Fibroblast of lung (primary cell): ENCODE results near the gene ZNF175. TPM values are rescaled to one million over a fixed set of nuclear protein-coding genes. Genes with fewer than 3 reads are reported as not detected.

Experiments
- DNase-seq, 2 donors: peaks; one replicate each; pipeline versions ENCODE4 v3.0.0 to v3.0.0-alpha.2; 2010; ENCODE audit warnings: low read depth in 2 of 2
- H2AFZ ChIP-seq: 2 replicates; pipeline ENCODE4 v1.5.1; 2012; ENCODE audit warnings: low read length, control low read depth, inconsistent platforms
- H3K27ac ChIP-seq: 2 replicates; pipeline ENCODE4 v1.5.1; 2011; ENCODE audit warnings: low read length, control low read depth; ENCODE audit not compliant: insufficient read depth
- H3K27me3 ChIP-seq: 2 replicates; pipeline ENCODE4 v1.5.1; 2011; ENCODE audit warnings: mild to moderate bottlenecking, low read length; ENCODE audit not compliant: control insufficient read depth, insufficient read depth
- H3K36me3 ChIP-seq: 2 replicates; pipeline ENCODE4 v1.5.1; 2011; ENCODE audit warnings: low read length; ENCODE audit not compliant: control insufficient read depth, insufficient read depth
- H3K4me1 ChIP-seq: 2 replicates; pipeline ENCODE4 v1.5.1; 2011; ENCODE audit warnings: low read length; ENCODE audit not compliant: control insufficient read depth, insufficient read depth; ENCODE audit errors: extremely low read depth
- H3K4me2 ChIP-seq: 2 replicates; pipeline ENCODE4 v1.5.1; 2011; ENCODE audit warnings: low read length, control low read depth; ENCODE audit not compliant: insufficient read depth; ENCODE audit errors: extremely low read depth
- H3K4me3 ChIP-seq, 4 experiments: fragments of 200-600 bp in 1 of 4; sonication (generic) in 1 of 4; replicated peaks in 1 of 4; 2 replicates each; pipeline ENCODE4 v1.5.1; 2011 to 2016; ENCODE audit warnings: low read length in 4 of 4, low read depth in 3 of 4, mild to moderate bottlenecking in 3 of 4, control low read depth in 2 of 4, inconsistent platforms in 1 of 4, mixed read lengths in 1 of 4; ENCODE audit not compliant: insufficient read depth in 1 of 4; ENCODE audit errors: control extremely low read depth in 1 of 4
- H3K79me2 ChIP-seq: 2 replicates; pipeline ENCODE4 v1.5.1; 2012; ENCODE audit warnings: mild to moderate bottlenecking, low read length, inconsistent platforms; ENCODE audit not compliant: control insufficient read depth, insufficient read depth
- H3K9ac ChIP-seq: 2 replicates; pipeline ENCODE4 v1.5.1; 2011; ENCODE audit warnings: mild to moderate bottlenecking, low read length, control low read depth; ENCODE audit not compliant: insufficient read depth
- H3K9me3 ChIP-seq: 2 replicates; pipeline ENCODE4 v1.5.1; 2012; ENCODE audit warnings: low read depth, low read length; ENCODE audit not compliant: control insufficient read depth, insufficient read depth
- H4K20me1 ChIP-seq: 2 replicates; pipeline ENCODE4 v1.5.1; 2011; ENCODE audit warnings: low read length; ENCODE audit not compliant: control insufficient read depth, insufficient read depth; ENCODE audit errors: extremely low read depth
- EZH2 ChIP-seq: IDR thresholded peaks from 2 replicates; pipeline ENCODE4 v1.5.1; 2012; ENCODE audit warnings: low read length, control low read depth, mild to moderate bottlenecking; ENCODE audit errors: missing control alignments
- polyA plus RNA-seq, 2 donors: library from polyadenylated mRNA; depleted of rRNA in 1 of 2; stranded (reverse) in 1 of 2; unstranded in 1 of 2; fragments of >200 nt; gene quantifications; 2 replicates each; pipeline ENCODE4 v1.2.1, GENCODE V29; 2011 to 2012; ENCODE audit warnings: missing spikeins in 1 of 2
- total RNA-seq: library from RNA; depleted of rRNA; stranded (reverse); fragments of >200 nt; gene quantifications from 2 replicates; pipeline ENCODE4 v1.2.1, GENCODE V29; 2014
- TF ChIP-seq, protein P1 (sequence below), 2 donors: IDR thresholded peaks in 1 of 2; conservative IDR thresholded peaks in 1 of 2; 1 replicate in 1 of 2; 2 replicates in 1 of 2; pipeline ENCODE4 v1.5.1; 2011 to 2012; ENCODE audit warnings: low read length in 2 of 2, control low read depth in 1 of 2, inconsistent platforms in 1 of 2, low read depth in 1 of 2, mild to moderate bottlenecking in 1 of 2

Gene ZNF175
- total and polyA plus RNA-seq, 2 donors (not counting 1 experiment from before 2014, with no cell fraction given): 5.0 to 7.6 TPM

DNA sequence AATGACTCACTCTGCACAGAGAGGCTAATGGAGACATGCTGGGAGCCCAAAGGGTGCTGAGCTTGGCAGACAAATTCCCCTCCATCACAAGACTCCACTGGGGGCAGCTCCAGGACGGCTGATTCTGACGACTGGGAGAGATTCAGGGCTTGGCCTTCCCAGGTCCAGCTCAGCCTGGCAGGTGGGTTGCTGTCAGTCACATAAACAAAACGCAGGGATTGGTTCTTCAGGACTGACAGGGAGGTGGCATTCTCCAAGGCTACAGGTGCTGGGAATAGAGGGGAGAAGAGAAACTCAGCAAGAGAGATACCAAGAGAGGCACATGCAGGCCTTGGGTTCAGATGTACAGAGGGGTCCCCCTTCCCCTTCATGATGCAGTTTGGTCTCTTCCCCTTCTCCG, 10.7 kb upstream of the ZNF175 start:
- H3K79me2 ChIP-seq: no peaks in the 10 kb centered on the region
- no peaks in the 10 kb centered on the region for H4K20me1 ChIP-seq
- no peaks in the 10 kb centered on the region for H3K27me3 ChIP-seq
- H3K9me3 ChIP-seq: no peaks in the 10 kb centered on the region
- TF ChIP-seq, protein P1, sequence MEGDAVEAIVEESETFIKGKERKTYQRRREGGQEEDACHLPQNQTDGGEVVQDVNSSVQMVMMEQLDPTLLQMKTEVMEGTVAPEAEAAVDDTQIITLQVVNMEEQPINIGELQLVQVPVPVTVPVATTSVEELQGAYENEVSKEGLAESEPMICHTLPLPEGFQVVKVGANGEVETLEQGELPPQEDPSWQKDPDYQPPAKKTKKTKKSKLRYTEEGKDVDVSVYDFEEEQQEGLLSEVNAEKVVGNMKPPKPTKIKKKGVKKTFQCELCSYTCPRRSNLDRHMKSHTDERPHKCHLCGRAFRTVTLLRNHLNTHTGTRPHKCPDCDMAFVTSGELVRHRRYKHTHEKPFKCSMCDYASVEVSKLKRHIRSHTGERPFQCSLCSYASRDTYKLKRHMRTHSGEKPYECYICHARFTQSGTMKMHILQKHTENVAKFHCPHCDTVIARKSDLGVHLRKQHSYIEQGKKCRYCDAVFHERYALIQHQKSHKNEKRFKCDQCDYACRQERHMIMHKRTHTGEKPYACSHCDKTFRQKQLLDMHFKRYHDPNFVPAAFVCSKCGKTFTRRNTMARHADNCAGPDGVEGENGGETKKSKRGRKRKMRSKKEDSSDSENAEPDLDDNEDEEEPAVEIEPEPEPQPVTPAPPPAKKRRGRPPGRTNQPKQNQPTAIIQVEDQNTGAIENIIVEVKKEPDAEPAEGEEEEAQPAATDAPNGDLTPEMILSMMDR (conservative IDR thresholded peaks at IDR 0.05 in 1 of 2, IDR thresholded peaks at IDR 0.05 in 1 of 2; ENCODE audit: low read depth in 1 of 2, low read length in 2 of 2): no peak
- no peak for TF ChIP-seq EZH2
- H2AFZ ChIP-seq: no peak overlapping the region
- no peak overlapping the region for H3K4me2 ChIP-seq
- no peak for DNase-seq
- H3K4me3 ChIP-seq: no peak overlapping the region
- H3K36me3 ChIP-seq: no peaks in the 10 kb centered on the region
- H3K4me1 ChIP-seq: no peaks in the 10 kb centered on the region
- H3K27ac ChIP-seq: no peak overlapping the region
- no peak overlapping the region for H3K9ac ChIP-seq

DNA sequence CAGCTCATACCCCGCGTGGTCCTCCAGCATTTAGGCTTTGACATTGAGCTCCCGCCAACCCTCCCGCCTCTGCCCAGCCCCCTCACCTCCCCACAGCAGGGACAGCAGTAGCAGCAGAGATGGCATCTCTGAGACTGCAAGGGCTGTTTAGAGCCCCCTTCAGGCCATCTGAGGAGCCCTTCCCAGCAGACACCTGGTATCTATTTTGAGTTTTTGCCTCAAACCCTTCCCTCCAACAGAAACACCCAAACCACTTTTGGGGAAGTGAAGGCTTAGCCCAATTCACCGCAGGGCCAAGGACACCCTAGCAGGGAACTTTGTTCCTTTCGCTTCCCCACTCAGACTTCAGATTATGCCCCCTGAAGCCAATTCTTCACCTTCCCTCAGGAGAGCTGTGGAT, 6.3 kb upstream of the ZNF175 start:
- no peaks in the 10 kb centered on the region for H3K27me3 ChIP-seq
- H3K4me1 ChIP-seq: no peaks in the 10 kb centered on the region
- no peak overlapping the region for H3K4me3 ChIP-seq
- H4K20me1 ChIP-seq: no peaks in the 10 kb centered on the region
- no peak overlapping the region for H3K9ac ChIP-seq
- no peaks in the 10 kb centered on the region for H3K9me3 ChIP-seq
- H3K36me3 ChIP-seq: no peaks in the 10 kb centered on the region
- no peak overlapping the region for H2AFZ ChIP-seq
- no peak for DNase-seq
- H3K27ac ChIP-seq: no peak overlapping the region
- H3K79me2 ChIP-seq: no peaks in the 10 kb centered on the region
- no peak overlapping the region for H3K4me2 ChIP-seq
- TF ChIP-seq, protein P1 (conservative IDR thresholded peaks at IDR 0.05 in 1 of 2, IDR thresholded peaks at IDR 0.05 in 1 of 2; ENCODE audit: low read depth in 1 of 2, low read length in 2 of 2): no peak
- no peak for TF ChIP-seq EZH2

DNA sequence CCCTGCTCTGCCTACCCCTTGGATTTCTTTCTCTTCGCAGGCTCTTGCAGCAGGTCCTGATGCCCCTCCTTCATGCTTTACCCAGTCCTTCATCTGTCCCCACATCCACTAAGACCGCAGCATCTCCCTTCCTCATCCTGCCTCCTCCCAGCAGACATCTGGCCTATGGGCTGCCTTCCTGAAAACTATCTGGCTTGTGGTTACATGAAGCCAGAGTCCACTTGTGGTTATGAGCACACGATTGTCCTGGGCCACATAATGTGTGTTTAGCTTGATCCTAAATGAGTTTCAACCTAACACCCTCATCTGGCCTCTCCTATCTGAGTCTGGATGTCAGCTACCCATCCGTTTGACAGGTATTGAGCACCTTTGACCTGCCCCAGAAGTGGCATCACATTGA, 5.5 kb upstream of the ZNF175 start:
- Histone ChIP-seq H4K20me1 (no peaks in the 10 kb centered on the region), H2AFZ (no peak overlapping the region), H3K4me2 (no peak overlapping the region), H3K9me3 (no peaks in the 10 kb centered on the region), H3K79me2 (no peaks in the 10 kb centered on the region), H3K9ac (no peak overlapping the region), H3K36me3 (no peaks in the 10 kb centered on the region), H3K27ac (no peak overlapping the region), H3K4me3 (no peak overlapping the region), H3K4me1 (no peaks in the 10 kb centered on the region), H3K27me3 (no peaks in the 10 kb centered on the region)
- DNase-seq: no peak
- TF ChIP-seq, protein P1 (conservative IDR thresholded peaks at IDR 0.05 in 1 of 2, IDR thresholded peaks at IDR 0.05 in 1 of 2; ENCODE audit: low read depth in 1 of 2, low read length in 2 of 2): no peak
- no peak for TF ChIP-seq EZH2
